C4-2B (cell line): ENCODE data around the gene PRELP.
"Not testable (repeated sequence)": the region's sequence is repeated elsewhere in the genome, so short reads cannot be mapped to it uniquely, and the experiment has no call there.

Source experiments
- H3K27ac ChIP-seq: fragments of 450-650 bp; 2 replicates; pipeline ENCODE4 v1.5.1; 2017
- CTCF ChIP-seq: fragments of 450-650 bp; conservative IDR thresholded peaks from 2 replicates; pipeline ENCODE4 v1.5.1; 2017; ENCODE audit warnings: mild to moderate bottlenecking
- ZFX ChIP-seq: fragments of 450-650 bp; IDR thresholded peaks from 2 replicates; pipeline ENCODE4 v1.6.1; 2017

The PRELP gene

GRCh38 chr1:203464226-203464625 lies 11.4 kb upstream of the PRELP start:
- no peak overlapping the region for H3K27ac ChIP-seq
- TF ChIP-seq ZFX (no peak), CTCF (no peak)

- H3K27ac ChIP-seq, result no peak overlapping the region
- no peak for TF ChIP-seq ZFX
- no peak for TF ChIP-seq CTCF
These were observed 10.9 kb upstream of the PRELP start for GRCh38 chr1:203464743-203465142.

GRCh38 chr1:203465146-203465798 lies 10.3 kb upstream of the PRELP start:
- H3K27ac ChIP-seq, result no peak overlapping the region
- TF ChIP-seq CTCF (no peak), ZFX (no peak)

GRCh38 chr1:203465948-203466347 lies 9.7 kb upstream of the PRELP start:
- no peak overlapping the region for H3K27ac ChIP-seq
- TF ChIP-seq ZFX (no peak), CTCF (no peak)

- not testable (repeated sequence) for H3K27ac ChIP-seq
These were observed 8.6 kb upstream of the PRELP start for GRCh38 chr1:203466906-203467549.

- no peak overlapping the region for H3K27ac ChIP-seq
- TF ChIP-seq CTCF, result no peak
- no peak for TF ChIP-seq ZFX
These were observed 8.1 kb upstream of the PRELP start for GRCh38 chr1:203467550-203467921.

- no peak for TF ChIP-seq CTCF
- no peak for TF ChIP-seq ZFX
These were observed 7.3 kb upstream of the PRELP start for GRCh38 chr1:203468326-203468725.

GRCh38 chr1:203470240-203470639 lies 5.4 kb upstream of the PRELP start:
- H3K27ac ChIP-seq, result no peak overlapping the region
- TF ChIP-seq CTCF (no peak), ZFX (no peak)

More at GRCh38 chr1:203468326-203468725, 7.3 kb upstream of the PRELP start:
- H3K27ac ChIP-seq, result no peak overlapping the region
